HG02870 (cell line): ENCODE data around the gene GH1.
"Not testable (repeated sequence)": the region's sequence is repeated elsewhere in the genome, so short reads cannot be mapped to it uniquely, and the experiment has no call there.

Experiments
- ATAC-seq: cut with Tn5 transposase; IDR thresholded peaks from one replicate; pipeline ENCODE4 v1.9.1; 2021; ENCODE audit warnings: mild to moderate bottlenecking, moderate library complexity; ENCODE audit not compliant: unreplicated experiment

GH1 gene

GRCh38 chr17:63928172-63928666, 9.6 kb upstream of the GH1 start:
- no peak for ATAC-seq

- no peak for ATAC-seq
Measured at GRCh38 chr17:63927464-63928171, 9.0 kb upstream of the GH1 start.

GRCh38 chr17:63926164-63926563, 7.5 kb upstream of the GH1 start:
- no peak for ATAC-seq

GRCh38 chr17:63925615-63926014, 7.0 kb upstream of the GH1 start:
- ATAC-seq, result no peak

GRCh38 chr17:63922402-63922801, 3.8 kb upstream of the GH1 start:
- ATAC-seq, result not testable (repeated sequence)

GRCh38 chr17:63920779-63921178, 2.1 kb upstream of the GH1 start:
- not testable (repeated sequence) for ATAC-seq

- not testable (repeated sequence) for ATAC-seq
Measured at GRCh38 chr17:63920050-63920449, 1.4 kb upstream of the GH1 start.

- ATAC-seq, result no peak
Measured at GRCh38 chr17:63919311-63919723, 678 bp upstream of the GH1 start.

- no peak for ATAC-seq
Measured at GRCh38 chr17:63918305-63918704, 334 bp downstream of the GH1 start.

- no peak for ATAC-seq
Measured at GRCh38 chr17:63917646-63918045, 993 bp downstream of the GH1 start.

GRCh38 chr17:63917206-63917605, 1.4 kb downstream of the GH1 start:
- ATAC-seq, result not testable (repeated sequence)

GRCh38 chr17:63916566-63917185, 2.0 kb downstream of the GH1 start:
- ATAC-seq, result no peak

- not testable (repeated sequence) for ATAC-seq
Measured at GRCh38 chr17:63915753-63916152, 2.9 kb downstream of the GH1 start.

GRCh38 chr17:63914471-63914870, 4.2 kb downstream of the GH1 start:
- ATAC-seq, result no peak

- no peak for ATAC-seq
Measured at GRCh38 chr17:63911657-63912100, 7.0 kb downstream of the GH1 start.

- no peak for ATAC-seq
Measured at GRCh38 chr17:63911041-63911635, 7.5 kb downstream of the GH1 start, which contains the start of gene CSHL1. Gene CSHL1, minus strand, starts transcription at chr17:63911258. Its CDS starts 62 bp downstream, at chr17:63911196.

GRCh38 chr17:63910096-63910495, 8.5 kb downstream of the GH1 start:
- ATAC-seq, result no peak

- ATAC-seq, result not testable (repeated sequence)
Measured at GRCh38 chr17:63909586-63909985, 9.1 kb downstream of the GH1 start.

- not testable (repeated sequence) for ATAC-seq
Measured at GRCh38 chr17:63907161-63907778, 11.4 kb downstream of the GH1 start.

GRCh38 chr17:63904796-63905195, 13.8 kb downstream of the GH1 start:
- not testable (repeated sequence) for ATAC-seq

- ATAC-seq, result not testable (repeated sequence)
Measured at GRCh38 chr17:63903787-63904201, 14.8 kb downstream of the GH1 start.
